Ramos (cell line): ENCODE measurements around the gene SLC39A3.

Experiments
- in situ Hi-C: fragments of 300-500 bp; cut with MboI; formaldehyde crosslinking; loops from one replicate; pipeline ENCODE4 v1.14.3; 2022; ENCODE audit warnings: low sequenced_read_pairs; ENCODE audit not compliant: unreplicated experiment

Gene SLC39A3

DNA sequence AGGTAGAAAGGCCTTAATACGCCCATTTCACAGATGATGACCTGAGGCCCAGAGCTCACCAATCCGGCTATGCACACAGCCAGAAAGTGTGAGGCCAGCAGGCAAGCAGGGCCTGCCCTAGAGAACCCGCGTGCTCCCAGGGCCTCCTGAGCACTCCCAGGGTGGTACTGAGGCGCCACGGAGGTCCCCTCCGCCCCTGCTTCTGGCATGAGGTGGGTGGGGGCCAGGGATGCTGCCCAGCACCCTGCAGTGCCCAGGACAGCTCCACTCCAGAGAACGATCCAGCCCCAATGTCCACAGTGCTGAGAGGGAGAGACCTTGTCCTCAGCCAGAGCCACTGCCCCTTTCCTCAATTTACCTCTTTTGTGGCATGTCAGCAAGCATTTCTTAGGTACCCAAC, 29.4 kb upstream of the SLC39A3 start:
- in situ Hi-C loops: no loop called here

GRCh38 chr19:2768365-2769132, 28.7 kb upstream of the SLC39A3 start:
- in situ Hi-C loops: no loop called here

DNA sequence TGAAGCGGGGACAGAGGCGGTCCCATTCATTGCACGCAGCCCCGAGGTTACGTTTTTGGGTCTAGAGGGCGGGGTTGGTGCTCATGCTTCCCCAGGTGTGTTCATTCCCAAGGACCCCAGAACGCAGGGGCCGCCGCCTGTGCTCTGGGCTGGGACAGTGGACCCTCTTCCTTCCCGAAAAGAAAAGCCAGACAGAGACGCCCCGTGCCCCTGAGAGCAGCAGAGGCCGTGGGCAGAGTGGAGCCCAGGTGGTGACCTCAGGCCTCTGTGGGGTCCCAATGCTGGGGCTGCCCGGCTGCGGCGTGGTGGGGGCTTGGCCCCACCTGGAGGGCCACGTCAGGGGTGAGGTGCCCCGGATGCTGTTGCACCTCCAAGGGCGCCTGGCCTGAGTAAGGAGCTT, 27.9 kb upstream of the SLC39A3 start:
- in situ Hi-C loops: no loop called here

DNA sequence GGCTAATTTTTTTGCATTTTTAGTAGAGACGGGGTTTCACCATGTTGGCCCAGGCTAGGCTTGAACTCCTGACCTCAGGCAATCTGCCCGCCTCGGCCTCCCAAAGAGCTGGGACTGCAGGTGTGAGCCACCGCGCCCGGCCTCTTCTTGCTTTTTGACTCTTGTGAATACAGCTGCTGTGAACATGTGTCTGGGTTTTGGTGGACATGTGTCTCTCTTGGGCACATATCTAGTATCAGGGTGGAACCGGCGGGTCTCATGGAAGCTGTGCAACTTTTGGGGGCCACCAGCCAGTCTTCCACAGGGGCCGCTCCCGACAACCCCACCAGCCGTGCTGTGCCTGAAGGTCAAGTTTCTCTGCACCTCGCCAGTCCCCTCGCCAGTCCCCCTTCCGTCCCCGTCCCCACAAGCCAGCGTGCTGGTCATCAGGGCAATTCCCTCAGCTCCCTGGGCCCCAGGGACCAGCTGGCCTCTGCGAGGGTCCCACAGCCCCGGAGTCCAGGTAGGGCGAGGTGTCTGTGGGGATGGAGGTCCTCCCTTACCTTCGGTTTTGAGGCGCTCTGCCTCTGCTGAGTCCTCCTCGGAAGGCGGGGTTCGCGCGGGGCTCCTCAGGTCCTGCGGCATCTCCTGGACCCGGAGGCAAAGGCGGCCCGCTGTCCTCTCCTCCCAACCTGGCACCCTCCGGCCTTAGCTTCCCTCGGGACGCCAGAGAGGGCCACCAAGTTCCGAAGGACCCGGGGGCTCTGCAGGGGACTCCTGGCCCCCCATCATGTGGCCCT, 27.0 kb upstream of the SLC39A3 start:
- in situ Hi-C loops: no loop called here

GRCh38 chr19:2765376-2765775, 25.6 kb upstream of the SLC39A3 start:
- in situ Hi-C loops: no loop called here

DNA sequence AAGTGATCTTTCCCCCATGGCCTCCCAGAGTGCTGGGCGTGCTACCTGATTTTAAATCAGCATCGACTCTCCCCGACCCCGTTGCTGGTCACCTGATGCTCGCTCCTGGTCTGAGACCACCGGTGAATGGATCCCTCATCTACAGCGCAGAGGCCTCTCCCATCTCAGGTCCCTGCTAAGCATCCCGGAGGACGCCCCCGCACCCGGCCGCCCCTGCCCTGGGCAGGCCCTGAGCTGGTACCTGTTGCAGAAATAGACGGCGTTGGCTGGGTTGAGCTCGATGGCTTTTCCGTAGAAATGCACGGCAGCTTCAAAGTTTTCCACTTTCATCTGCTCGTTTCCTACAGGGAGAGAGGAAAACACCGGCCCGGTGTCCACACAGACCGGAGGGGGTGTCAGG, 25.1 kb upstream of the SLC39A3 start:
- in situ Hi-C loops: no loop called here

GRCh38 chr19:2763687-2764086, 23.9 kb upstream of the SLC39A3 start:
- in situ Hi-C loops: no loop called here

- in situ Hi-C loops: no loop called here
Measured at GRCh38 chr19:2762783-2763496, 23.1 kb upstream of the SLC39A3 start.

- in situ Hi-C loops: no loop called here
Measured at GRCh38 chr19:2761876-2762782, 22.3 kb upstream of the SLC39A3 start.

DNA sequence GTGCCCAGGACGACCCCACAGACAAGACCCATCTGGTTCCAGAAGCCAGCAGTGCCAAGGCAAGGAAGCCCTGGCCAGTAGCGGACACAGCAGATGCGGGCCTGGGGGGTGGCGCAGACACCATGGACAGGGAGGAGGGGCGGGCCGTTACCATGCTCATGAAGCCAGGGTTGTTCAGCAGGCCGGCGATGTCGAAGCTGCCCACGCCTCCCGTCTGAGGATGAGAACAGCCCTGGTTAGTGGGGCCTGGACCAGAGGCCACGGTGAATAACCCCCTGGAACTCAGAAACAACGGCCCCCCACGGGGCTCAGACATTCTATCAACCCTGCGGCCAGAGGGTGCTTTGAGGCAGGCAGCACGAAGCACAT, 21.5 kb upstream of the SLC39A3 start:
- in situ Hi-C loops: no loop called here

- in situ Hi-C loops: no loop called here
Measured at GRCh38 chr19:2759965-2760364, 20.1 kb upstream of the SLC39A3 start.

- in situ Hi-C loops: no loop called here
Measured at GRCh38 chr19:2759362-2759761, 19.5 kb upstream of the SLC39A3 start.

DNA sequence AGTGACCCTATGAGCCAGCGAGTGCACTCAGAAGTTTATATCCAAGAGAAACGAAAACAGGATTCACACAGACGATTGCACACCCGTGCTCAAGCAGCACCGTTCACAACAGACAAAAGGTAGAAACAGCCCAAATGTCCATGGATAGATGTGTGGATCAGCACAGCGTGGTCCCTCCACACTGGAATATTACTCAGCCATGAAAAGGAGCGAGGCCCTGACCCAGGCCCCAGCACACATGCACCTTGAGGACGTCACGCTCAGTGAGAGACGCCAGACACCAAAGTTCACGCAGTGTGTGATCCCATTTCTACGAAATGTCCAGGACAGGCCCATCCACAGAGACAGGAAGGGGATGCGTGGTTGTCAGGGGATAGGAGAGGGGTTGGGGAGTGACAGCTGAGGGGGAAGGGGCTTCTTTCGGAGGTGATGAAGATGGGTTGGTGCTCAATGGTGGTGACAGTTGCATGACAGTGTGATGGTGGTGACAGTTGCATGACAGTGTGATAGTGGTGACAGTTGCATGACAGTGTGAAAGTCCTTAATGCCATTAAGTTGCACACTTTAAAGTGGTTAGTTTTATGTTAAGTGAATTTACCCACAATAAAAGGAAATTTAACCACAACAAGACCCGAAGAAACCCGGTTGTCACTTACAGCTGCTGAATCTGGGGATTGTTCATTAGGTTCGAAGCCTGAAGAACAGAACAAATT, 18.9 kb upstream of the SLC39A3 start:
- in situ Hi-C loops: no loop called here

GRCh38 chr19:2756921-2757881, 17.4 kb upstream of the SLC39A3 start:
- in situ Hi-C loops: no loop called here

DNA sequence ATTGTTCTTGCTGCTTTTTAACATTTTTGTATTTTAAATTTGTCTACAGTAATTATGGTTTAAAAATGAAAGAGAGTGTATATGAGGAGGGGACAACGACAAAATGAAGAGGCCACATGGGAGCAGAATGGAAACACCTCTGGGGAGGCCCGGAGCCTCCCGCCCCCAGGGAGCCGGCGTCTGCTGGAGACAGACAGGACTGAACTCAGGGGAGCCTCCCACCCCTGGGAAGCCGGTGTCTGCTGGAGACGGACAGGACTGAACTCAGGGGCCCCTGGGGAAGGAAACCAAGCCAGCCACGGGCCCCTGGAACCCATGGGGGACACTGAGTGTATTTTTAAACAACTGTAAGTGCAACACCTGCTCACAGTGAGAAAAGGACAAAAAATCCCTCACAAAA, 16.7 kb upstream of the SLC39A3 start:
- in situ Hi-C loops: no loop called here

- in situ Hi-C loops: no loop called here
Measured at GRCh38 chr19:2755811-2756210, 16.0 kb upstream of the SLC39A3 start.

- in situ Hi-C loops: no loop called here
Measured at GRCh38 chr19:2755448-2755705, 15.6 kb upstream of the SLC39A3 start.

DNA sequence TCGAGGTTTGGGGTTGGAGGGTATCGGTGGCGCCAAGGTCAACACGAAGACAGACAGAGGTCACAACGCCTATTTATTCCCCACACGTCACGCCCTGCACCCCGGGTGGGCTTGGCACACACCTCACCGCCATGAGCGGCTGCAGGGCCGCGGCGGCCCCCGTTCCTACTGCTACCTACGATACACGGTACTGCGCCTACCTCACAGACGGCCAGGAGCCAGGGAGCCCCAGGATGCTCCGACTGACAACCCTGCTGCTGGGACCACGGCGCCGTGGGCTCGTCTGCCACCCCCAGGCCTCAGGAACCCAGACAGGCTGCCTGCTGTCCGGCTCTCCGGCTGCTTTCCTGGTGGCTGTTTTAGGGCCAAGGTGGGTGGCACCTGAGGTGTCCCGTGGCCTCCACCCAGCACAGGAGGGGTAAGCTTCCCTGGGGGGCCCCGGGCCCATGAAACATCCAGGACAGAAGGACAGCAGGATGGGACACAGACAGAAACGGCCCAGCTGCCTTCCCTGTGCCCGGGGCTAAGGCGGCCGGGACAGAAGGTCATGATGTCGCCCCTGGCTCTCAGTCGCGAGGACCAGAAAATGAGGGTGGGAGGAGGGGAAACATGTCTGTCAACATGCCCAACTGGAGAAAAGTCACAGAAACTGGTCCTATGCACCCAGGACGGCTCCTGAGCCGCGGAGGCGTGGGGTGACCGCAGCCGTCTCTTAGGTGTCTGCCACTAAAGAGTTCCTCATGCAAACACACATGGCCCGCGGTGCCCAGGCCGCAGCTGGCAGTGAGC, 15.0 kb upstream of the SLC39A3 start:
- in situ Hi-C loops: loop anchor here (5.0 kb wide), 1 partner anchor 108 kb away; no protein-coding TSS in a partner anchor
